Measurements from ENCODE around the gene IDH2.
A peak's percentile ranks its signal among the peaks of the same experiment; 100 is the strongest.
"Not testable (repeated sequence)": the region's sequence is repeated elsewhere in the genome, so short reads cannot be mapped to it uniquely, and the experiment has no call there.

Gene IDH2

DNA sequence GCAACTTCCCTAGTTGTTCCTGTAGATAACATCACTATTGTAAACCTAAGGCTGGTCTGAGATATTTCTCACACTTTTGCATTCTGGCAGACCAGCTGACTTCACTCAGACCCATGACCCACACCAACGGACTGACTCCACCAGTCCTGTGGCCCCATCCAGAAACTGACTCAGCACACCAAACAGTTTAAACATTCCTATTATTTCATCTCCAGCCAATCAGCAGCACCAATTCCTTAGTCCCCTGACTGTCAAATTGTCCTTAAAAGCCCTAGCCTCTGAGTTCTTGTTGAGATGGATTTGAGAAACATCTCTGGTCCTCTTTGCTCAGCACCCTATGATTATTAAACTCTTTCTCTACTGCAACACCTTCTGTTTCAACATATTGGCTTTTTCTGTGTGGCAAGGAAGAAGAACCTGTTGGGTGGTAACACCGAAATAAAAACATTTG, 12.2 kb upstream of the IDH2 start:
- TF ChIP-seq, protein P1, sequence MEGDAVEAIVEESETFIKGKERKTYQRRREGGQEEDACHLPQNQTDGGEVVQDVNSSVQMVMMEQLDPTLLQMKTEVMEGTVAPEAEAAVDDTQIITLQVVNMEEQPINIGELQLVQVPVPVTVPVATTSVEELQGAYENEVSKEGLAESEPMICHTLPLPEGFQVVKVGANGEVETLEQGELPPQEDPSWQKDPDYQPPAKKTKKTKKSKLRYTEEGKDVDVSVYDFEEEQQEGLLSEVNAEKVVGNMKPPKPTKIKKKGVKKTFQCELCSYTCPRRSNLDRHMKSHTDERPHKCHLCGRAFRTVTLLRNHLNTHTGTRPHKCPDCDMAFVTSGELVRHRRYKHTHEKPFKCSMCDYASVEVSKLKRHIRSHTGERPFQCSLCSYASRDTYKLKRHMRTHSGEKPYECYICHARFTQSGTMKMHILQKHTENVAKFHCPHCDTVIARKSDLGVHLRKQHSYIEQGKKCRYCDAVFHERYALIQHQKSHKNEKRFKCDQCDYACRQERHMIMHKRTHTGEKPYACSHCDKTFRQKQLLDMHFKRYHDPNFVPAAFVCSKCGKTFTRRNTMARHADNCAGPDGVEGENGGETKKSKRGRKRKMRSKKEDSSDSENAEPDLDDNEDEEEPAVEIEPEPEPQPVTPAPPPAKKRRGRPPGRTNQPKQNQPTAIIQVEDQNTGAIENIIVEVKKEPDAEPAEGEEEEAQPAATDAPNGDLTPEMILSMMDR (IDR thresholded peaks at IDR 0.05; ENCODE audit: low read depth, low read length) = no peak
- peak in 1 of 2 donors; percentile 46 for DNase-seq (ENCODE audit: low read depth in 2 of 2)
- no peak overlapping the region for H3K4me3 ChIP-seq (replicated peaks in 1 of 2; ENCODE audit: low read depth in 2 of 2, low read length in 2 of 2)

DNA sequence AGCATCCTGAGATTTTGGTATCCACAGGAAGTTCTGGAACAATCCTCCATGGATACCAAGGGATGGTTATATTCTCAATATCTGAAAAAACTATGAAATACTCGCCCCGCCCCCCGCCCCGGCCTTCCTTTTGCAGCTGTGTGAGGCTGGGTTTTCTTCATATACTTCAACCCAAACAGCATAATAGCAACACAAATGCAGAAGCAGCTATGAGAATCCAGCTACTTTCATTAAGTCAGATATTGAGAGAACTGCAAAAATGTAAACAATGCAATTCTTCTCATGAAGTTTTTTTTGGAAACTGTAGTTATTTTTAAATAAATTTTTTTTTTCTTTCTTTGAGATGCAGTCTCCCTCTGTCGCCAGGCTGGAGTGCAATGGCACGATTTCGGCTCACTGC, 10.9 kb upstream of the IDH2 start:
- no peak overlapping the region for H3K4me3 ChIP-seq (replicated peaks in 1 of 2; ENCODE audit: low read depth in 2 of 2, low read length in 2 of 2)
- TF ChIP-seq, protein P1 (IDR thresholded peaks at IDR 0.05; ENCODE audit: low read depth, low read length) = no peak
- DNase-seq (ENCODE audit: low read depth in 2 of 2) = no peak

GRCh38 chr15:90109163-90109751, 7.0 kb upstream of the IDH2 start:
- not testable (repeated sequence) for DNase-seq (ENCODE audit: low read depth in 2 of 2); H3K4me3 ChIP-seq (replicated peaks in 1 of 2; ENCODE audit: low read depth in 2 of 2, low read length in 2 of 2)

DNA sequence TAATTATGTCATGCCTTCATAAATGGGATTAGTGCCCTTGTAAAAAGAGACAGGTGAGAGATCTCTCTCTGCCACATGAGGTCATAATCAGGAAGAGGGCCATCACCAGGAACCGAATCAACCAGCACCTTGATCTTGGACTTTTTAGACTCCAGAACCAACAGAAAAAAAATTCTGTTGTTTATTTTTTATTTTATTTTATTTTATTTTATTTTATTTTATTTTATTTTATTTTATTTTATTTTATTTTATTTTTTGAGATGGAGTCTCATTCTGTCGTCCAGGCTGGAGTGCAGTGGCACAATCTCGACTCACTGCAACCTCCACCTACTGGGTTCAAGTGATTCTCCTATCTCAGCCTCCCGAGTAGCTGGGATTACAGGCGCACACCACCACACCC, 5.8 kb upstream of the IDH2 start:
- not testable (repeated sequence) for H3K4me3 ChIP-seq (replicated peaks in 1 of 2; ENCODE audit: low read depth in 2 of 2, low read length in 2 of 2); DNase-seq (ENCODE audit: low read depth in 2 of 2)

GRCh38 chr15:90106522-90107117, 4.4 kb upstream of the IDH2 start:
- DNase-seq (ENCODE audit: low read depth in 2 of 2) = peak; percentile 45 to 50
- TF ChIP-seq, protein P1 (IDR thresholded peaks at IDR 0.05; ENCODE audit: low read depth, low read length) = no peak
- no peak overlapping the region for H3K4me3 ChIP-seq (replicated peaks in 1 of 2; ENCODE audit: low read depth in 2 of 2, low read length in 2 of 2)

DNA sequence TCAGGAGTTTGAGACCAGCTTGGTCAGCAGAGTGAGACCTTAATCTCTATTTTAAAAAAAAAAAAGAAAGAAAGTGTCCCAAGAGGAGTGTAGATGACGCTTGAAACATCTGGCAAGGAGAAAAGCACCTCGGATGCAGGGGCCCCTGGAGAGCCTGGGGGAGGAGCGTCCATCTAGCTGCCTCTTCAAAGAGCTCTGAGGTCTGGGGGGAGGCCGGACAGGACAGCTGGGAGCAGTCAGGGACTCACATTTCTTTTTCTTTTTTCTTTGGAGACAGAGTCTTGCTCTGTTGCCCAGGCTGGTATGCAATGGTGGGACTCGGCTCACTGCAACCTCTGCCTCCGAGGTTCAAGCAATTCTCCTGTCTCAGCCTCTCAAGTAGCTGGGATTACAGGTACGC, 3.3 kb upstream of the IDH2 start:
- DNase-seq (ENCODE audit: low read depth in 2 of 2) = no peak
- H3K4me3 ChIP-seq (replicated peaks in 1 of 2; ENCODE audit: low read depth in 2 of 2, low read length in 2 of 2) = no peak overlapping the region
- TF ChIP-seq, protein P1 (IDR thresholded peaks at IDR 0.05; ENCODE audit: low read depth, low read length) = no peak

DNA sequence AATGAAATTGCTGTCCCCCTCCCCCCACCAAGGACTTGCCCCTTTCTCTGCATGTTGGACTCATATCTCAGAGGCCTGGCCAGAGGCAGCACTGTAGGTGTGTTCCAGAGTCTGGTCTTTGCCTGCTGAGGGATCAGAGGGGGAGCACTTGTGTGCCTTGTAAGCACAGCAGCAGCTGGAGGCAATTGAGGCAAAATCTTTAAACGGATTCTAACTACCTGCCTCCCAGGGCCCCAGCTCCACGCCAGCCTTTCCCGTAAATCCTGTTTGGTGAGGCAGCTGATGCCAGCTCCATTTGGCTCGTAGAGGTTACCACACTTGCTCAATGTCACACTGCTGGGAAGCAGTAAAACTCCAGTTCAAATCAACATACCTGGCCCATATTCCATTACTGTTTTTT, 2.3 kb upstream of the IDH2 start:
- TF ChIP-seq, protein P1 (IDR thresholded peaks at IDR 0.05; ENCODE audit: low read depth, low read length) = no peak
- no peak for DNase-seq (ENCODE audit: low read depth in 2 of 2)
- H3K4me3 ChIP-seq (replicated peaks in 1 of 2; ENCODE audit: low read depth in 2 of 2, low read length in 2 of 2) = no peak overlapping the region

Data from cardiac fibroblast (primary cell).